T-helper 2 cell (primary cell): ENCODE results near the gene CPB1.
A peak's percentile ranks its signal among the peaks of the same experiment; 100 is the strongest.

Experiments used
- DNase-seq, 5 experiments: peaks; one replicate each; pipeline versions ENCODE4 v3.0.0 to v3.0.0-alpha.2; 2012 to 2022

CPB1 gene

GRCh38 chr3:148833223-148833622 is 5.6 kb downstream of the CPB1 start:
- DNase-seq = no peak

- DNase-seq = no peak
Observed at GRCh38 chr3:148839805-148840204, 12.2 kb downstream of the CPB1 start.

- DNase-seq = no peak
Observed at GRCh38 chr3:148840451-148840850, 12.8 kb downstream of the CPB1 start.

GRCh38 chr3:148845756-148846395 is 18.3 kb downstream of the CPB1 start:
- DNase-seq = peak in 1 of 5 experiments; percentile 1

GRCh38 chr3:148847351-148847750 is 19.7 kb downstream of the CPB1 start:
- no peak for DNase-seq

GRCh38 chr3:148848410-148848809 is 20.8 kb downstream of the CPB1 start:
- DNase-seq = no peak

GRCh38 chr3:148852271-148852992 is 24.8 kb downstream of the CPB1 start:
- DNase-seq = no peak

- DNase-seq = no peak
Observed at GRCh38 chr3:148853076-148853475, 25.5 kb downstream of the CPB1 start.

GRCh38 chr3:148854061-148854460 is 26.4 kb downstream of the CPB1 start:
- no peak for DNase-seq

GRCh38 chr3:148856384-148856783 is 28.8 kb downstream of the CPB1 start:
- no peak for DNase-seq

GRCh38 chr3:148857316-148857715 is 29.7 kb downstream of the CPB1 start:
- no peak for DNase-seq

- DNase-seq = peak in 1 of 5 experiments; percentile 35
Observed at GRCh38 chr3:148861277-148861869, 33.8 kb downstream of the CPB1 start.

GRCh38 chr3:148863297-148863696 is 35.7 kb downstream of the CPB1 start:
- DNase-seq = no peak

- DNase-seq = no peak
Observed at GRCh38 chr3:148863814-148864213, 36.2 kb downstream of the CPB1 start.

- DNase-seq = no peak
Observed at GRCh38 chr3:148865049-148865448, 37.4 kb downstream of the CPB1 start, which contains the start of gene CPA3. CPA3 (plus strand) TSS chr3:148865296; CDS start chr3:148865308, 12 bp downstream.

GRCh38 chr3:148866261-148866660 is 38.6 kb downstream of the CPB1 start:
- DNase-seq = no peak

- DNase-seq = no peak
Observed at GRCh38 chr3:148873270-148873927, 45.8 kb downstream of the CPB1 start.

- DNase-seq = no peak
Observed at GRCh38 chr3:148873977-148874376, 46.4 kb downstream of the CPB1 start.

- no peak for DNase-seq
Observed at GRCh38 chr3:148878095-148878494, 50.5 kb downstream of the CPB1 start.

GRCh38 chr3:148879256-148879655 is 51.6 kb downstream of the CPB1 start:
- no peak for DNase-seq

- DNase-seq = peak in 1 of 5 experiments; percentile 6
Observed at GRCh38 chr3:148880681-148881080, 53.1 kb downstream of the CPB1 start.

GRCh38 chr3:148881286-148881685 is 53.7 kb downstream of the CPB1 start:
- DNase-seq = no peak

GRCh38 chr3:148882288-148882687 is 54.7 kb downstream of the CPB1 start:
- DNase-seq = no peak
